ENCODE results near the gene SGSH. TPM values are rescaled to one million over a fixed set of nuclear protein-coding genes. Genes with fewer than 3 reads are reported as not detected.

Gene SGSH
- total RNA-seq, 5 donors from 2014 or later (not counting 1 experiment from before 2014, with no cell fraction given): 133 to 197 (median 155) TPM

DNA sequence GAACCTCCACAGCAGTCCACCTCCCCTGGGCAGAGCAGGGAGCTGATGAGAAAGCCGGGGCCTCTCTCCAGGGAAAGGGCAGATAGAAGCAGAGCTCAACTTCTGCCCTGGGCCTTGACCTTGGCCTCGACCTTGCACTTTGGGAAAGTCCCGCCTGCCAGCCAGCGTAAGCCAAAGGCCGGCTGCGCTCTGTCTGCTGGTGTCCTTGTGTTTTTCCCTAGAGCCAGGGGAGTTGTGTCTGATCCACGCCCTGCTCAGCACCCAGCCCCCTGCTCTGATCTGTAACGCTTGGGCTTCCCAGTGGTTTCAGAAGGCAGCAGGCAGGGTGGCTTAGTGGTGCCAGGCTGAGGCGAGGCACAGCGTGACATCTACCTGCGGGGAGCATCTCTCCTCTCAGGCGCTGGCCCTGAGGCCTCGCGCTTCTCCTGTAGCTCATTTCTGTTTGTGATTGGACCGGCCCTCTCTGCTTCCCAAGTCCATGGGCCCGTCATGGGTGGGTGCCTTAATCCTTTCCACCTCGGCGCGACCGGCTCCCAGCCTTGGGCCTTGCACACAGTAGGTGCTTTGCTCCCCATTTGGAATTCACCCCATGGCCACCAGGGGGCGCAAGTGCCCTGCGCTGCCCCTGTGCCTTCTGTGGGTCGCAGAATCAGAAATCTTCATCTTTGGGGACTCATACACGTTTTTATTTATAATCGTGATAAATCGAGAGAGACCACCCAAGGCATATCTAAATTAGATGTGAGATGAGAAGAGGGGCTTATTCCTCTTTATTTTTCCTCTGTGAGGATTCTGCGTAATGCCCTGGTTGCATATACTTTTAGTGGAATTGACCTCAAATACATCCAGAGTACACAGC is 24.2 kb downstream of the SGSH start:
- Mint-ChIP-seq H3K4me3 (no peak overlapping the region), H3K4me1 (no peaks in the 10 kb centered on the region), H3K27me3 (peaks cover 0 to 2% of the 10 kb centered on the region in 2 donors), H3K9me3 (no peaks in the 10 kb centered on the region), H3K36me3 (no peaks in the 10 kb centered on the region), H3K27ac (peak overlapping the region in 1 of 2 donors; percentile 79)
- no peaks in the 10 kb centered on the region for H3K9me3 ChIP-seq
- H3K27ac ChIP-seq (ENCODE audit: low read length): no peak overlapping the region
- ChIA-PET POLR2A (no interaction called here), CTCF (interaction anchor here (0.6 to 1.8 kb wide), 8 partner anchors 10 to 1136 kb away, joined by 3 to 7 read pairs (median 4); no protein-coding TSS in a partner anchor)
- DNase-seq: peak in 33 of 35 experiments; percentile 12 to 78 (median 47)
- peak in 3 of 4 experiments; percentile 43 to 72 (median 62) for ATAC-seq (replicated peaks in 1 of 4)
- 80% methylated on average over 20 of the region's 27 CpGs for WGBS (ENCODE audit: insufficient coverage)
- H3K4me1 ChIP-seq (ENCODE audit: control insufficient read depth in 1 of 2, extremely low read depth in 1 of 2, insufficient read depth in 2 of 2, low read length in 2 of 2): peaks cover 0 to 4% of the 10 kb centered on the region in 2 experiments
- H3K4me3 ChIP-seq (ENCODE audit: control insufficient read depth in 1 of 2, extremely low read depth in 1 of 2, low read length in 1 of 2): no peak overlapping the region
- no peaks in the 10 kb centered on the region for H3K36me3 ChIP-seq (ENCODE audit: control insufficient read depth in 2 of 2, extremely low read depth in 1 of 2, insufficient read depth in 1 of 2, low read length in 1 of 2)
- H3K27me3 ChIP-seq (replicated peaks in 1 of 2; ENCODE audit: control insufficient read depth in 2 of 2, extremely low read depth in 1 of 2, insufficient read depth in 2 of 2, low read length in 1 of 2): peaks cover 0 to 21% of the 10 kb centered on the region in 2 experiments

DNA sequence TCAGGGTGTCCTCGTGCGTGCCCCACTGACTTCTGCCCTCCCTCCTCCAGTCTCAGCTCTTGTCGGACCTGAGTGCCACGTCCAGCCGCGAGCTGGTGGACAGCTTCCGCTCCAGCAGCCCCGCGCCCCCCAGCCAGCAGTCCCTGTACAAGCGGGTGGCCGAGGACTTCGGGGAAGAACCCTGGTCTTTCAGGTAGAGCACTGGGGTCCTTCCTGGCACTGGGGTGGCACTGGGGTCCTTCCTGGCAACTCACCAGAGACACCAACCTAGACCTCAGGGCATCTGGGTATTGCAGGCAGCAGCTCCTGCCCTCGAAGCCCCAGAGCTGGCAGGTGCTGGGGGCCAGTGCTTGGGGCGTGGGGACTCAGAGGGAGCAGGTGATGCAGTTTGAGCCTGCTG is 25.0 kb downstream of the SGSH start:
- no peak overlapping the region for H3K4me3 Mint-ChIP-seq
- H3K36me3 Mint-ChIP-seq: no peaks in the 10 kb centered on the region
- Histone ChIP-seq H3K27ac (ENCODE audit: low read length) (no peak overlapping the region), H3K9me3 (no peaks in the 10 kb centered on the region), H3K36me3 (ENCODE audit: control insufficient read depth in 2 of 2, extremely low read depth in 1 of 2, insufficient read depth in 1 of 2, low read length in 1 of 2) (no peaks in the 10 kb centered on the region), H3K4me3 (ENCODE audit: control insufficient read depth in 1 of 2, extremely low read depth in 1 of 2, low read length in 1 of 2) (no peak overlapping the region), H3K4me1 (ENCODE audit: control insufficient read depth in 1 of 2, extremely low read depth in 1 of 2, insufficient read depth in 2 of 2, low read length in 2 of 2) (peaks cover 0 to 4% of the 10 kb centered on the region in 2 experiments), H3K27me3 (replicated peaks in 1 of 2; ENCODE audit: control insufficient read depth in 2 of 2, extremely low read depth in 1 of 2, insufficient read depth in 2 of 2, low read length in 1 of 2) (peaks cover 0 to 25% of the 10 kb centered on the region in 2 experiments)
- ATAC-seq (replicated peaks in 1 of 4): no peak
- ChIA-PET CTCF (interaction anchor here (0.6 to 1.8 kb wide), 3 partner anchors 58 to 1135 kb away, joined by 4 to 7 read pairs (median 5); no protein-coding TSS in a partner anchor), POLR2A (no interaction called here)
- no peak for DNase-seq
- H3K27me3 Mint-ChIP-seq: peaks cover 0 to 2% of the 10 kb centered on the region in 2 donors
- no peak overlapping the region for H3K27ac Mint-ChIP-seq
- no peaks in the 10 kb centered on the region for H3K4me1 Mint-ChIP-seq
- H3K9me3 Mint-ChIP-seq: no peaks in the 10 kb centered on the region
- 75% methylated on average over 8 of the region's 14 CpGs for WGBS (ENCODE audit: insufficient coverage)

DNA sequence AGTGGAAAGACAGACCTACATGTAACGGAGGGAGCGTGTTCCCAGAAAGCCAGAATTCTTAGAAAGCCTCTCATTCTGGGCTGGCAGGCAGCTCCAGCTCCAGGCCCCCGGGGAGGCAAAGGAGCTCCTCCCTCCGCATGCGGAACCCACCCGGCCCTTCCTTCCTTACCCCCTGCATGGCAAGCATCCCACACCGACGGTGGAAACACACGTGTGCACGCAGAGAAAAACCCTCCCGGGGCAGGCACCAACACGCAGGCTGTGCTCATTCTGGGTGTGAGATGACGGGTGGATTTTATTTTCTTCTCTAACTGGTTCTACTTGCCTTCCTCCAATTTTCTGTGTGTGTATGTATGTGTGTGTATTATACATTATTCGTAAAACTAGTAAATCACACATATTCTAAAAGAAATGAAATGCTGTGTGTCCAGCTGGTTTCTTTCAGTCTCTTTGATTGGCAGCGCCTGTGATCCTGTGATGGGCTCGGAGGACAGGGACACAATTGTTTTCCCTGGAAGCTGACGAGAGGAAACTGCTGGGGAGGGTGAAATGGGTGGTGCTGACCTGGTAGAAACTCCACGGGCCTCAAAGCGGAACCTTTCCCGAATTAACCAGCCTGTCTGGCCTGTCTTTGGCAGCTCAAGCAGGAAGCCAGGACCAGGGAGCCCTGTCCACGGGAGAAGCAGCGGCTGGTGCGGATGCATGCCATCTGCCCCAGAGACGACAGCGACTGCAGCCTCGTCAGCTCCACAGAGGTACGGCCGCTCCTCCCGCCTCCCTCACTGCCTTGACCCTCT is 28.1 kb downstream of the SGSH start:
- H3K36me3 ChIP-seq (ENCODE audit: control insufficient read depth in 2 of 2, extremely low read depth in 1 of 2, insufficient read depth in 1 of 2, low read length in 1 of 2): no peaks in the 10 kb centered on the region
- peaks cover 0 to 4% of the 10 kb centered on the region in 2 experiments for H3K4me1 ChIP-seq (ENCODE audit: control insufficient read depth in 1 of 2, extremely low read depth in 1 of 2, insufficient read depth in 2 of 2, low read length in 2 of 2)
- no peak overlapping the region for H3K4me3 ChIP-seq (ENCODE audit: control insufficient read depth in 1 of 2, extremely low read depth in 1 of 2, low read length in 1 of 2)
- Mint-ChIP-seq H3K4me1 (no peaks in the 10 kb centered on the region), H3K4me3 (no peak overlapping the region), H3K36me3 (no peaks in the 10 kb centered on the region), H3K27ac (no peak overlapping the region), H3K9me3 (no peaks in the 10 kb centered on the region), H3K27me3 (peaks cover 0 to 5% of the 10 kb centered on the region in 2 donors)
- H3K27me3 ChIP-seq (replicated peaks in 1 of 2; ENCODE audit: control insufficient read depth in 2 of 2, extremely low read depth in 1 of 2, insufficient read depth in 2 of 2, low read length in 1 of 2): peaks cover 0 to 49% of the 10 kb centered on the region in 2 experiments
- DNase-seq (no peak), ATAC-seq (replicated peaks in 1 of 4) (no peak)
- CTCF ChIA-PET: interaction anchor here in 1 of 2 donors (0.6 kb wide), 1 partner anchor 28 kb away, joined by 6 read pairs; no protein-coding TSS in a partner anchor
- WGBS (ENCODE audit: insufficient coverage): 78% methylated on average over 18 of the region's 29 CpGs
- no peak overlapping the region for H3K27ac ChIP-seq (ENCODE audit: low read length)
- H3K9me3 ChIP-seq: no peaks in the 10 kb centered on the region
- POLR2A ChIA-PET: no interaction called here

DNA sequence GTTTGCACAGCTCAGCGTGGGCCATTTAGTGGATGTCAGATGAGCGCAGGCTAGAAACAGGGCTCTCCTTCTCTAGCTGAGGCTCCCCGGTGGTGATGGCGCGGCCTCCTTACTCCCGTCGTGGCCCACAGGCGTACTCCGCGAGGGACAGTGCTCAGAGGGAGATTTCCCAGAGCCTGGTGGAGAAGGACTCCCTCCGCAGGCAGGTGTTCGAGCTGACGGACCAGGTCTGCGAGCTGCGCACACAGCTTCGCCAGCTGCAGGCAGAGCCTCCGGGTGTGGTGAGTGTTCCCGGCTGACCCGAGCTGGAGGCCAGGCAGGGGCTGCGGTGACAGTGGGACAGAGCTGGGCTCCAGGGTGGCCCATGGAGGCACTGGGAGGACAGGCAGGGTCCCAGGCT is 28.9 kb downstream of the SGSH start:
- DNase-seq (no peak), ATAC-seq (replicated peaks in 1 of 4) (no peak)
- H3K36me3 ChIP-seq (ENCODE audit: control insufficient read depth in 2 of 2, extremely low read depth in 1 of 2, insufficient read depth in 1 of 2, low read length in 1 of 2): no peaks in the 10 kb centered on the region
- H3K36me3 Mint-ChIP-seq: no peaks in the 10 kb centered on the region
- H3K27me3 Mint-ChIP-seq: peaks cover 0 to 5% of the 10 kb centered on the region in 2 donors
- H3K4me3 Mint-ChIP-seq: no peak overlapping the region
- H3K27ac ChIP-seq (ENCODE audit: low read length): no peak overlapping the region
- H3K9me3 ChIP-seq: no peaks in the 10 kb centered on the region
- no peak overlapping the region for H3K4me3 ChIP-seq (ENCODE audit: control insufficient read depth in 1 of 2, extremely low read depth in 1 of 2, low read length in 1 of 2)
- H3K4me1 ChIP-seq (ENCODE audit: control insufficient read depth in 1 of 2, extremely low read depth in 1 of 2, insufficient read depth in 2 of 2, low read length in 2 of 2): no peaks in the 10 kb centered on the region
- WGBS (ENCODE audit: insufficient coverage): 93% methylated on average over 20 of the region's 20 CpGs
- H3K9me3 Mint-ChIP-seq: no peaks in the 10 kb centered on the region
- H3K27ac Mint-ChIP-seq: no peak overlapping the region
- peaks cover 0 to 51% of the 10 kb centered on the region in 2 experiments for H3K27me3 ChIP-seq (replicated peaks in 1 of 2; ENCODE audit: control insufficient read depth in 2 of 2, extremely low read depth in 1 of 2, insufficient read depth in 2 of 2, low read length in 1 of 2)
- H3K4me1 Mint-ChIP-seq: no peaks in the 10 kb centered on the region
- CTCF ChIA-PET: no interaction called here
- POLR2A ChIA-PET: no interaction called here

DNA sequence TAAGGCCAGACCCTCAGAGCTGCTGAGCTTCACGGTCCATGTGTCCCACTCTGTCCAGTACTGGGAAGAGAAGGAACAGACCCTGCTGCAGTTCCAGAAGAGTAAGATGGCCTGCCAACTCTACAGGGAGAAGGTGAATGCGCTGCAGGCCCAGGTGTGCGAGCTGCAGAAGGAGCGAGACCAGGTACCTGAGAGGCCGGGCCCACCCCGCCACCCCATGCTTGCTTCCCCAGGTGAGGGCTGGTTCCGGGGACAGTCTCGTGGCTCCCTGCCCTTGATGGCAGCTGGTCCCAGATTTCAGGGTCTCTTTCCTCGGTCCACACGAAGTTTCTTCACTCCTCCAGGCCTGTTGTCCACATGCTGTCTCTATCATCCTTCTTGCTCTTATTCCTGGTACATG is 29.4 kb downstream of the SGSH start:
- Histone ChIP-seq H3K4me1 (ENCODE audit: control insufficient read depth in 1 of 2, extremely low read depth in 1 of 2, insufficient read depth in 2 of 2, low read length in 2 of 2) (no peaks in the 10 kb centered on the region), H3K36me3 (ENCODE audit: control insufficient read depth in 2 of 2, extremely low read depth in 1 of 2, insufficient read depth in 1 of 2, low read length in 1 of 2) (no peaks in the 10 kb centered on the region), H3K4me3 (ENCODE audit: control insufficient read depth in 1 of 2, extremely low read depth in 1 of 2, low read length in 1 of 2) (no peak overlapping the region), H3K27me3 (replicated peaks in 1 of 2; ENCODE audit: control insufficient read depth in 2 of 2, extremely low read depth in 1 of 2, insufficient read depth in 2 of 2, low read length in 1 of 2) (peaks cover 0 to 51% of the 10 kb centered on the region in 2 experiments), H3K9me3 (no peaks in the 10 kb centered on the region), H3K27ac (ENCODE audit: low read length) (no peak overlapping the region)
- H3K4me3 Mint-ChIP-seq: no peak overlapping the region
- POLR2A ChIA-PET: no interaction called here
- DNase-seq (no peak), ATAC-seq (replicated peaks in 1 of 4) (no peak)
- H3K36me3 Mint-ChIP-seq: no peaks in the 10 kb centered on the region
- H3K27ac Mint-ChIP-seq: no peak overlapping the region
- H3K27me3 Mint-ChIP-seq: peaks cover 0 to 3% of the 10 kb centered on the region in 2 donors
- H3K4me1 Mint-ChIP-seq: no peaks in the 10 kb centered on the region
- CTCF ChIA-PET: no interaction called here
- 90% methylated on average over 9 of the region's 10 CpGs for WGBS (ENCODE audit: insufficient coverage)
- no peaks in the 10 kb centered on the region for H3K9me3 Mint-ChIP-seq

DNA sequence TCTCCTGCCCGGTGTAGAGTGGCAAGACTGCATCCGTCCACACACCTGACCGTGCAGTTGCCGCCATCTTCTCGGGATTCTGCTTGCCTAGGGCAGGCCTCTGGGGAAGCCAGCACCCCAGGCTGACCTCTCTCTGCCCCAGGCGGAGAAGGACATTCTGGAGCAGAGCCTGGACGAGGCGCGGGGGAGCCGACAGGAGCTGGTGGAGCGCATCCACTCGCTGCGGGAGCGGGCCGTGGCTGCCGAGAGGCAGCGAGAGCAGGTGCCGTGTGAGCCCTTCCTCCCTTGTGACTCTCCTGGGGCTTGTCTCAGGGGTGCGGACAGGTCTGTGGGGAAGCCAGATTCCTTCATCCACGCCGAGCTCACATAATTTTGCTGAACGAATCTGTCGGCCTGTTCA is 30.5 kb downstream of the SGSH start:
- Histone ChIP-seq H3K4me3 (ENCODE audit: control insufficient read depth in 1 of 2, extremely low read depth in 1 of 2, low read length in 1 of 2) (no peak overlapping the region), H3K27ac (ENCODE audit: low read length) (no peak overlapping the region), H3K36me3 (ENCODE audit: control insufficient read depth in 2 of 2, extremely low read depth in 1 of 2, insufficient read depth in 1 of 2, low read length in 1 of 2) (no peaks in the 10 kb centered on the region), H3K4me1 (ENCODE audit: control insufficient read depth in 1 of 2, extremely low read depth in 1 of 2, insufficient read depth in 2 of 2, low read length in 2 of 2) (no peaks in the 10 kb centered on the region), H3K27me3 (replicated peaks in 1 of 2; ENCODE audit: control insufficient read depth in 2 of 2, extremely low read depth in 1 of 2, insufficient read depth in 2 of 2, low read length in 1 of 2) (peaks cover 0 to 51% of the 10 kb centered on the region in 2 experiments), H3K9me3 (no peaks in the 10 kb centered on the region)
- H3K27ac Mint-ChIP-seq: no peak overlapping the region
- peaks cover 0 to 3% of the 10 kb centered on the region in 2 donors for H3K27me3 Mint-ChIP-seq
- DNase-seq (no peak), ATAC-seq (replicated peaks in 1 of 4) (no peak)
- CTCF ChIA-PET: no interaction called here
- WGBS (ENCODE audit: insufficient coverage): 89% methylated on average over 23 of the region's 23 CpGs
- no peak overlapping the region for H3K4me3 Mint-ChIP-seq
- POLR2A ChIA-PET: no interaction called here
- H3K36me3 Mint-ChIP-seq: no peaks in the 10 kb centered on the region
- H3K4me1 Mint-ChIP-seq: no peaks in the 10 kb centered on the region
- no peaks in the 10 kb centered on the region for H3K9me3 Mint-ChIP-seq

All from T-cell (primary cell).